GM10266 (cell line): ENCODE results near the gene SMYD1.

Experiments
- DNase-seq: peaks from one replicate; pipeline ENCODE4 v3.0.0; 2012; ENCODE audit errors: extremely low spot score
- CTCF ChIP-seq: IDR thresholded peaks from 2 replicates; pipeline ENCODE4 v1.5.1; 2012; ENCODE audit warnings: mild to moderate bottlenecking, low read depth; ENCODE audit not compliant: control insufficient read depth, insufficient read depth; ENCODE audit errors: missing control alignments

Gene SMYD1

GRCh38 chr2:88110830-88111229, 43.2 kb downstream of the SMYD1 start:
- no peak for DNase-seq
- TF ChIP-seq CTCF: no peak

GRCh38 chr2:88113069-88113468, 45.4 kb downstream of the SMYD1 start:
- DNase-seq: no peak
- no peak for TF ChIP-seq CTCF

- DNase-seq: no peak
- no peak for TF ChIP-seq CTCF
These were observed 47.3 kb downstream of the SMYD1 start for GRCh38 chr2:88114889-88115288.

GRCh38 chr2:88115825-88116518, 48.3 kb downstream of the SMYD1 start:
- no peak for DNase-seq
- no peak for TF ChIP-seq CTCF

GRCh38 chr2:88116669-88117432, 49.2 kb downstream of the SMYD1 start:
- TF ChIP-seq CTCF: no peak
- no peak for DNase-seq

GRCh38 chr2:88117973-88118372, 50.3 kb downstream of the SMYD1 start:
- no peak for DNase-seq
- TF ChIP-seq CTCF: no peak

GRCh38 chr2:88121678-88122077, 54.1 kb downstream of the SMYD1 start:
- no peak for TF ChIP-seq CTCF
- no peak for DNase-seq
